GM12801 (cell line): ENCODE measurements around the gene KLHL30.

Experiments used
- CTCF ChIP-seq: IDR thresholded peaks from one replicate; pipeline ENCODE4 v1.5.1; 2011; ENCODE audit warnings: control low read depth; ENCODE audit not compliant: insufficient read length; ENCODE audit errors: extremely low read depth

KLHL30 gene

GRCh38 chr2:238142382-238143205 is 4.1 kb downstream of the KLHL30 start:
- no peak for TF ChIP-seq CTCF

GRCh38 chr2:238143239-238143951 is 4.9 kb downstream of the KLHL30 start:
- TF ChIP-seq CTCF: no peak

GRCh38 chr2:238144262-238144661 is 5.8 kb downstream of the KLHL30 start:
- TF ChIP-seq CTCF: no peak

- TF ChIP-seq CTCF: no peak
Observed at GRCh38 chr2:238145046-238145445, 6.6 kb downstream of the KLHL30 start.

GRCh38 chr2:238145851-238146250 is 7.4 kb downstream of the KLHL30 start:
- TF ChIP-seq CTCF: no peak

GRCh38 chr2:238146884-238147544 is 8.5 kb downstream of the KLHL30 start:
- no peak for TF ChIP-seq CTCF

- TF ChIP-seq CTCF: no peak
Observed at GRCh38 chr2:238148981-238149380, 10.5 kb downstream of the KLHL30 start.
